Activated naive CD4-positive, alpha-beta T cell treated with anti-CD3 and anti-CD28 coated beads, Interleukin-2, amount 50 U/mL, for 24 hours (primary cell): ENCODE measurements around the gene PRXL2B.

Experiments
- H3K27ac Mint-ChIP-seq: one replicate; pipeline ENCODE4 v1.8.0; 2021; ENCODE audit warnings: mild to moderate bottlenecking, mixed read lengths
- H3K27me3 Mint-ChIP-seq: one replicate; pipeline ENCODE4 v1.8.0; 2021; ENCODE audit warnings: mixed read lengths
- H3K36me3 Mint-ChIP-seq: one replicate; pipeline ENCODE4 v1.8.0; 2021; ENCODE audit warnings: mixed read lengths
- H3K4me1 Mint-ChIP-seq: one replicate; pipeline ENCODE4 v1.8.0; 2021; ENCODE audit warnings: mixed read lengths
- H3K4me3 Mint-ChIP-seq: one replicate; pipeline ENCODE4 v1.8.0; 2021; ENCODE audit warnings: mild to moderate bottlenecking, mixed read lengths
- H3K9me3 Mint-ChIP-seq: one replicate; pipeline ENCODE4 v1.8.0; 2021; ENCODE audit warnings: mixed read lengths

The PRXL2B gene

GRCh38 chr1:2557482-2558400 is 28.8 kb upstream of the PRXL2B start:
- peak overlapping the region; percentile 94 for H3K4me3 Mint-ChIP-seq
- H3K4me1 Mint-ChIP-seq: peaks cover 40% of the 10 kb centered on the region
- H3K27ac Mint-ChIP-seq: peak overlapping the region; percentile 74
- no peaks in the 10 kb centered on the region for H3K9me3 Mint-ChIP-seq
- H3K27me3 Mint-ChIP-seq: no peaks in the 10 kb centered on the region
- no peaks in the 10 kb centered on the region for H3K36me3 Mint-ChIP-seq

- H3K4me3 Mint-ChIP-seq: peak overlapping the region; percentile 94
- H3K4me1 Mint-ChIP-seq: peaks cover 40% of the 10 kb centered on the region
- H3K36me3 Mint-ChIP-seq: no peaks in the 10 kb centered on the region
- no peaks in the 10 kb centered on the region for H3K9me3 Mint-ChIP-seq
- no peaks in the 10 kb centered on the region for H3K27me3 Mint-ChIP-seq
- peak overlapping the region; percentile 82 for H3K27ac Mint-ChIP-seq
Observed at GRCh38 chr1:2558420-2558819, 28.2 kb upstream of the PRXL2B start.

DNA sequence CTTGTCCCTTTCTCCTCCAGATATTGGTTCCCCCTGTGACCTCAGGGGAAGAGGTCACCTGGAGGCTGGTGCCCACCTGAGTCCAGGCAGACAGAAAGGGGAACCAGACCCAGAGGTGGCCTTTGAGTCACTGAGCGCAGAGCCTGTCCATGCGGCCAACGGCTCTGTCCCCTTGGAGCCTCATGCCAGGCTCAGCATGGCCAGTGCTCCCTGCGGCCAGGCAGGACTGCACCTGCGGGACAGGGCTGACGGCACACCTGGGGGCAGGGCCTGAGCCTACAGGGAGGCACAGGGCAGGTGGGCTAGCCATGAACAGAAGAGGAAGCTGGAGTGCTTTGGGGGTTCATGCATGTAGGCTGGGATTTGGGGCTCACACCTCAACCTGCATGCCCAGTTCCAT is 27.7 kb upstream of the PRXL2B start:
- H3K9me3 Mint-ChIP-seq: no peaks in the 10 kb centered on the region
- no peaks in the 10 kb centered on the region for H3K36me3 Mint-ChIP-seq
- H3K4me1 Mint-ChIP-seq: peaks cover 40% of the 10 kb centered on the region
- peak overlapping the region; percentile 82 for H3K27ac Mint-ChIP-seq
- peak overlapping the region; percentile 94 for H3K4me3 Mint-ChIP-seq
- H3K27me3 Mint-ChIP-seq: no peaks in the 10 kb centered on the region

- Mint-ChIP-seq H3K27ac (no peak overlapping the region), H3K27me3 (no peaks in the 10 kb centered on the region), H3K36me3 (no peaks in the 10 kb centered on the region), H3K4me3 (no peak overlapping the region), H3K9me3 (no peaks in the 10 kb centered on the region), H3K4me1 (peaks cover 37% of the 10 kb centered on the region)
Observed at GRCh38 chr1:2559509-2560298, 26.9 kb upstream of the PRXL2B start.

DNA sequence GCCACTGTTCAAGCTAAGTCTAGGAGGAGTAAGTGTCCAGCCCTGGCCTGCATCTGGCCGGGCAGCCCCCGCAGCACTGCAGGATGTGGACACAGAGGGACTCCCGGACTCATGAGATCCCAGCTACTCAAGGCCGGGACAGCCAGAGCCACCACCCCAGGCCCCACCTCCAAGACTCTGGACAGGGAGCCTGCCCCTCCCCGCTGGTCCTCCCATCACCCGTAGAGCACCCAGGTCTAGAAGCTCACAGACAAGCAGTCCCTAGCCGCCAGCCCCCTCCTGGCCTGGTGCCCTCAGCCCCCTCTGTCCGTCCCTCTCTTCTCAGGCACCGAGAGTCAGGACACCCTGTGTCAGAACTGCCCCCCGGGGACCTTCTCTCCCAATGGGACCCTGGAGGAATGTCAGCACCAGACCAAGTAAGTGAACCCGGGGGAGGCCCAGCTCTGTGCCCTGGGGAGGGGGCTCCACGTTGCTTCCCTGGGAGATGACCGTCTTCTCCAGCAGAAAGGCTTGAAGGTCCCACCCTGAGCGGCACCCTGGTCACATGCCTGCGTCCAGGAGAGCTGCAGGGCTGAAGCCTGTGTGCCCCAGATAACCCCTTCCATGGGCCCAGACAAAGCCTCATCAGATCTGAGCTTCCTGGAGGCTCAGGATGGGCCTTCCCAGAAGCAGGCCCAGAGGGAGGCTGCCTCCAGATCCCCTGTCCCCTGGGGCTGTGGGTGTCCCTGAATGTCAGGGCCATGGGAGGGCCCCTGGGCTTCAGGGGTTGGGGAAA is 26.1 kb upstream of the PRXL2B start:
- no peaks in the 10 kb centered on the region for H3K9me3 Mint-ChIP-seq
- no peaks in the 10 kb centered on the region for H3K27me3 Mint-ChIP-seq
- no peaks in the 10 kb centered on the region for H3K36me3 Mint-ChIP-seq
- no peak overlapping the region for H3K4me3 Mint-ChIP-seq
- H3K4me1 Mint-ChIP-seq: peaks cover 32% of the 10 kb centered on the region
- H3K27ac Mint-ChIP-seq: no peak overlapping the region

- Mint-ChIP-seq H3K9me3 (no peaks in the 10 kb centered on the region), H3K36me3 (no peaks in the 10 kb centered on the region)
Observed at GRCh38 chr1:2561446-2561845, 25.1 kb upstream of the PRXL2B start.

GRCh38 chr1:2561898-2562895 is 24.4 kb upstream of the PRXL2B start:
- H3K36me3 Mint-ChIP-seq: no peaks in the 10 kb centered on the region
- peaks cover 28% of the 10 kb centered on the region for H3K4me1 Mint-ChIP-seq
- H3K27ac Mint-ChIP-seq: peak overlapping the region; percentile 12
- no peaks in the 10 kb centered on the region for H3K27me3 Mint-ChIP-seq
- H3K4me3 Mint-ChIP-seq: no peak overlapping the region
- H3K9me3 Mint-ChIP-seq: no peaks in the 10 kb centered on the region

More at GRCh38 chr1:2561446-2561845, 25.1 kb upstream of the PRXL2B start:
- Mint-ChIP-seq H3K27me3 (no peaks in the 10 kb centered on the region), H3K27ac (peak overlapping the region; percentile 57), H3K4me3 (no peak overlapping the region), H3K4me1 (peaks cover 30% of the 10 kb centered on the region)

DNA sequence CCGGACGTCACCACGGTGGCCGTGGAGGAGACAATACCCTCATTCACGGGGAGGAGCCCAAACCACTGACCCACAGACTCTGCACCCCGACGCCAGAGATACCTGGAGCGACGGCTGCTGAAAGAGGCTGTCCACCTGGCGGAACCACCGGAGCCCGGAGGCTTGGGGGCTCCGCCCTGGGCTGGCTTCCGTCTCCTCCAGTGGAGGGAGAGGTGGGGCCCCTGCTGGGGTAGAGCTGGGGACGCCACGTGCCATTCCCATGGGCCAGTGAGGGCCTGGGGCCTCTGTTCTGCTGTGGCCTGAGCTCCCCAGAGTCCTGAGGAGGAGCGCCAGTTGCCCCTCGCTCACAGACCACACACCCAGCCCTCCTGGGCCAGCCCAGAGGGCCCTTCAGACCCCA is 23.4 kb upstream of the PRXL2B start:
- Mint-ChIP-seq H3K27me3 (no peaks in the 10 kb centered on the region), H3K4me1 (peaks cover 22% of the 10 kb centered on the region), H3K9me3 (no peaks in the 10 kb centered on the region), H3K36me3 (no peaks in the 10 kb centered on the region), H3K27ac (no peak overlapping the region), H3K4me3 (no peak overlapping the region)

GRCh38 chr1:2564006-2564814 is 22.4 kb upstream of the PRXL2B start:
- Mint-ChIP-seq H3K9me3 (no peaks in the 10 kb centered on the region), H3K27ac (no peak overlapping the region), H3K36me3 (no peaks in the 10 kb centered on the region), H3K27me3 (no peaks in the 10 kb centered on the region), H3K4me1 (peaks cover 16% of the 10 kb centered on the region), H3K4me3 (no peak overlapping the region)

DNA sequence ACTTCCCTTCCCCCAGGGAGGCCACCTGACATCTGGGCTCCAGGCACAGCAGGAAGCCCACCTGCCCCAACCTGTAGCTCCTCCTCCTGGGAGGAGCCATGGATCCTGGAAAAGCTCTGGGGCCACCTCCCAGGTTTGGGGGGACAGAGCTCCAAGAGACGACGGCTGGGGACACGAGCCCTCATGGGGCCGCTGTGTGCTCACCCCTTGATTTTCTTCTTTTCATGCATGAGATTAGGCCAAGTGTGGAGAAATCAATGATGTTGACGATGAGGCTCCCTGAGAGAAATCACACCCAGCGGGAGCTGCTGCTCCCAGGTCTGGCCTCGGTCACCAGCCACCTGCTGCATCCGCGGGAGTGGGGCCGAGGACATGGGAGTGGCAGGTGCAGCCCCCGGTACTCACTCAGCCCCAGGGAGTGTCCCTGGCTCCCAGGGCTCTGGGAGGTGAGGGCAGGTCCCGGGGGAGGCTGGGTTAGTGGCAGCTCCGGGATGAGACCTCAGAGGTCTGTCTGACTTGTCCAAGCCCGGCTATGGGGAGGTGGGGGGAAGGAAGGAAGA is 21.7 kb upstream of the PRXL2B start:
- no peaks in the 10 kb centered on the region for H3K27me3 Mint-ChIP-seq
- H3K4me3 Mint-ChIP-seq: no peak overlapping the region
- H3K36me3 Mint-ChIP-seq: no peaks in the 10 kb centered on the region
- H3K4me1 Mint-ChIP-seq: peaks cover 16% of the 10 kb centered on the region
- H3K27ac Mint-ChIP-seq: no peak overlapping the region
- no peaks in the 10 kb centered on the region for H3K9me3 Mint-ChIP-seq

DNA sequence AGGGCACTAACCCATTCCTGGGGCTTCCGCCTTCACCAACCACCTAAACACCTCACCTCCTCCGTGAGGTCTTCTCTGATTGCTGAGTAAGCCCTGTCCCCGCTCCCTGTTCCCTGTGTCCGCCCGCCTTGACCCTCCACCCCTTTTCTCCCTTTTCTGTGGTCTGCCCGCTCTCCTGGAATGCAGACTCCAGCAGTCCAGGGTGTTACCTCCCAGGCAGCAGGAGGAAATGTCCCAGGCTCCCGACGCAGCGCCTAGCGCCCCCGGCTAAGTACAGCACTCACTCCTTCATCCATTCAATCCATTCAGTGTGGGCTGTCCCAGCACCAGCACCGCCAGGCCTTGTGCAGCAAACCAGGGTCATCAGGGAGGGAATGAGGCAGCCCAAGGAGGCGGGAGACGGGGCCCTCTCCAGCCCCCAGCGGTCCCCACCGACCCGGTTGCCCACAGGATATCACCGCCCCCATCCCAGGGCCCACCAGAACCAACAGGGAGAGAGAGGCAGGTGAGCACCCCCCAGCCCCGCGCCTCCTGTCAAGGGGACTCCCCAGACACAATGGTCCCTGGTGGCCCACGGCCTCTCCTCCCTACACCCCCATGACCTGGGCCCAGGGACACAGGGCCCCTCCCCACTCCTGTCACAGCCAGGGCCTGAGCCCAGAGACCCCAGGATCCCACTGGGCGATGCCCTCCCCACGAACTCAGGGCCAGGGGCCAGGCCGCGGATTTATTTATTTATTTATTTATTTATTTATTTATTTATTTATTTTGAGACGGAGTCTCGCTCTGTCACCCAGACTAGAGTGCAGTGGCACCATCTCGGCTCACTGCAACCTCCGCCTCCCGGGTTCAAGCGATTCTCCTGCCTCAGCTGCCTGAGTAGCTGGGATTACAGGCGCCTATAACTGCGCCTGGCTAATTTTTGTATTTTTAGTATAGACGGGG is 20.2 kb upstream of the PRXL2B start:
- Mint-ChIP-seq H3K36me3 (no peaks in the 10 kb centered on the region), H3K9me3 (no peaks in the 10 kb centered on the region), H3K4me3 (no peak overlapping the region), H3K27ac (no peak overlapping the region), H3K27me3 (no peaks in the 10 kb centered on the region), H3K4me1 (peaks cover 7% of the 10 kb centered on the region)

GRCh38 chr1:2567083-2567679 is 19.4 kb upstream of the PRXL2B start:
- Mint-ChIP-seq H3K27ac (no peak overlapping the region), H3K36me3 (no peaks in the 10 kb centered on the region), H3K4me3 (no peak overlapping the region), H3K9me3 (no peaks in the 10 kb centered on the region), H3K27me3 (no peaks in the 10 kb centered on the region), H3K4me1 (peaks cover 6% of the 10 kb centered on the region)
